MCF 10A (cell line): ENCODE data around the gene TTLL5. TPM values are rescaled to one million over a fixed set of nuclear protein-coding genes. Genes with fewer than 3 reads are reported as not detected.
A peak's percentile ranks its signal among the peaks of the same experiment; 100 is the strongest.

Experiments used
- BruUV-seq: library from RNA; stranded (reverse); fragments of 400-500 nt; replicated peaks from 2 replicates; lab custom pipeline; 2021; lab: Mats Ljungman, UMichigan
- CTCF ChIA-PET: fragments of 300-600 bp; sonication (Branson Sonifier 250); formaldehyde crosslinking; extraction: SDS; loops from one replicate; lab custom pipeline; 2021; ENCODE audit warnings: antibody characterized with exemption, inconsistent platforms; lab: Yijun Ruan, JAX
- POLR2A ChIA-PET: fragments of 300-600, 350-650 bp; sonication (Branson Sonifier 250); formaldehyde crosslinking; extraction: SDS; loops from one replicate; lab custom pipeline; 2020; ENCODE audit warnings: antibody characterized with exemption, inconsistent platforms; lab: Yijun Ruan, JAX
- DNase-seq: peaks from one replicate; pipeline ENCODE4 v3.0.0-alpha.2; 2018; ENCODE audit not compliant: unreplicated experiment
- H3K27ac Mint-ChIP-seq: one replicate; pipeline ENCODE4 v1.8.0; 2022; ENCODE audit warnings: mild to moderate bottlenecking, low read depth, mixed read lengths; ENCODE audit not compliant: unreplicated experiment
- H3K27me3 Mint-ChIP-seq: one replicate; pipeline ENCODE4 v1.8.0; 2022; ENCODE audit warnings: mixed read lengths; ENCODE audit not compliant: insufficient read depth, unreplicated experiment
- H3K36me3 Mint-ChIP-seq: one replicate; pipeline ENCODE4 v1.8.0; 2022; ENCODE audit warnings: mild to moderate bottlenecking, moderate library complexity, mixed read lengths; ENCODE audit not compliant: insufficient read depth, unreplicated experiment
- H3K4me1 Mint-ChIP-seq: one replicate; pipeline ENCODE4 v1.8.0; 2022; ENCODE audit warnings: mixed read lengths; ENCODE audit not compliant: insufficient read depth, unreplicated experiment
- H3K4me3 Mint-ChIP-seq: one replicate; pipeline ENCODE4 v1.8.0; 2022; ENCODE audit warnings: mild to moderate bottlenecking, moderate library complexity, mixed read lengths; ENCODE audit not compliant: unreplicated experiment
- H3K9me3 Mint-ChIP-seq: one replicate; pipeline ENCODE4 v1.8.0; 2022; ENCODE audit warnings: mixed read lengths; ENCODE audit not compliant: unreplicated experiment
- CTCF ChIP-seq: fragments of 200-600 bp; IDR thresholded peaks from one replicate; pipeline ENCODE4 v1.8.0; 2022; ENCODE audit warnings: antibody characterized with exemption, mild to moderate bottlenecking; ENCODE audit not compliant: unreplicated experiment
- intact Hi-C: fragments of 100-400 bp; cut with micrococcal nuclease; formaldehyde crosslinking; loops from 2 replicates; pipeline ENCODE4 v1.14.1; 2022
- total RNA-seq: library from RNA; stranded (reverse); gene quantifications from 2 replicates; pipeline ENCODE4 v1.2.3, GENCODE V29; 2022

Gene TTLL5
- total RNA-seq, 1 experiment from 2014 or later = 31.7 TPM

GRCh38 chr14:75773046-75773445 lies 112.0 kb downstream of the TTLL5 start:
- DNase-seq = no peak
- Mint-ChIP-seq H3K4me1 (no peaks in the 10 kb centered on the region), H3K27me3 (no peaks in the 10 kb centered on the region), H3K36me3 (peaks cover 39% of the 10 kb centered on the region), H3K4me3 (no peak overlapping the region), H3K27ac (no peak overlapping the region), H3K9me3 (no peaks in the 10 kb centered on the region)
- BruUV-seq = no TSS peak
- ChIA-PET CTCF (interaction anchor here (0.7 to 2.2 kb wide), 3 partner anchors 21 to 196 kb away, joined by 3 to 6 read pairs (median 4); no protein-coding TSS in a partner anchor), POLR2A (no interaction called here)
- intact Hi-C loops = no loop called here
- no peak for TF ChIP-seq CTCF

- no peaks in the 10 kb centered on the region for H3K4me1 Mint-ChIP-seq
- no TSS peak for BruUV-seq
- ChIA-PET CTCF (interaction anchor here (0.7 kb wide), 1 partner anchor 197 kb away, joined by 3 read pairs; no protein-coding TSS in a partner anchor), POLR2A (interaction anchor here (0.7 to 1.0 kb wide), 2 partner anchors 24 to 125 kb away, joined by 3 read pairs; no protein-coding TSS in a partner anchor)
- intact Hi-C loops = no loop called here
- TF ChIP-seq CTCF = no peak
- H3K27me3 Mint-ChIP-seq = no peaks in the 10 kb centered on the region
- H3K4me3 Mint-ChIP-seq = no peak overlapping the region
- no peak overlapping the region for H3K27ac Mint-ChIP-seq
- peaks cover 45% of the 10 kb centered on the region for H3K36me3 Mint-ChIP-seq
- H3K9me3 Mint-ChIP-seq = no peaks in the 10 kb centered on the region
- DNase-seq = no peak
Measured at GRCh38 chr14:75781096-75781495, 120.0 kb downstream of the TTLL5 start.

GRCh38 chr14:75783184-75783583 lies 122.1 kb downstream of the TTLL5 start:
- no peak for DNase-seq
- Mint-ChIP-seq H3K27ac (peak overlapping the region; percentile 49), H3K36me3 (peaks cover 42% of the 10 kb centered on the region), H3K4me3 (no peak overlapping the region), H3K27me3 (no peaks in the 10 kb centered on the region), H3K4me1 (no peaks in the 10 kb centered on the region), H3K9me3 (no peaks in the 10 kb centered on the region)
- ChIA-PET CTCF (interaction anchor here (0.6 to 0.7 kb wide), 3 partner anchors 159 to 206 kb away, joined by 3 to 5 read pairs (median 3); no protein-coding TSS in a partner anchor), POLR2A (interaction anchor here (1.1 kb wide), 1 partner anchor 8 kb away, joined by 3 read pairs; no protein-coding TSS in a partner anchor)
- TF ChIP-seq CTCF = no peak
- intact Hi-C loops = no loop called here
- TSS peak; percentile 7 for BruUV-seq

- TF ChIP-seq CTCF = no peak
- H3K36me3 Mint-ChIP-seq = peaks cover 40% of the 10 kb centered on the region
- no TSS peak for BruUV-seq
- ChIA-PET POLR2A (interaction anchor here (0.7 to 1.1 kb wide), 2 partner anchors 8 to 167 kb away, joined by 3 read pairs; no protein-coding TSS in a partner anchor), CTCF (interaction anchor here (0.7 kb wide), 1 partner anchor 206 kb away, joined by 3 read pairs; no protein-coding TSS in a partner anchor)
- H3K27me3 Mint-ChIP-seq = no peaks in the 10 kb centered on the region
- intact Hi-C loops = no loop called here
- H3K4me3 Mint-ChIP-seq = no peak overlapping the region
- peak overlapping the region; percentile 49 for H3K27ac Mint-ChIP-seq
- H3K4me1 Mint-ChIP-seq = no peaks in the 10 kb centered on the region
- no peak for DNase-seq
- H3K9me3 Mint-ChIP-seq = peaks cover under 1% of the 10 kb centered on the region
Measured at GRCh38 chr14:75783602-75784313, 122.7 kb downstream of the TTLL5 start.
